Muscle of arm (tissue), 12 donors: ENCODE results near the gene RBFOX1. TPM values are rescaled to one million over a fixed set of nuclear protein-coding genes. Genes with fewer than 3 reads are reported as not detected.
"Not testable (repeated sequence)": the region's sequence is repeated elsewhere in the genome, so short reads cannot be mapped to it uniquely, and the experiment has no call there.

ENCODE experiments used
- DNase-seq: peaks from one replicate; pipeline ENCODE4 v3.0.0-alpha.2; 2013
- polyA plus RNA-seq, 12 donors: library from polyadenylated mRNA; unstranded; fragments of 120-200 nt; gene quantifications; one replicate each; pipeline ENCODE4 v1.2.1, GENCODE V29; 2013; ENCODE audit not compliant: insufficient read length in 12 of 12

Gene RBFOX1
- polyA plus RNA-seq, 12 donors: 30.4 to 81.1 (median 58.0) TPM; not detected in 1

- DNase-seq: no peak
Measured at GRCh38 chr16:7456211-7456610, 123.6 kb downstream of the RBFOX1 start.

GRCh38 chr16:7458144-7458543 lies 125.5 kb downstream of the RBFOX1 start:
- DNase-seq: no peak

- DNase-seq: no peak
Measured at GRCh38 chr16:7470344-7470743, 137.7 kb downstream of the RBFOX1 start.

- DNase-seq: no peak
Measured at GRCh38 chr16:7471268-7471667, 138.6 kb downstream of the RBFOX1 start.

GRCh38 chr16:7482032-7482431 lies 149.4 kb downstream of the RBFOX1 start:
- no peak for DNase-seq

- no peak for DNase-seq
Measured at GRCh38 chr16:7482596-7483290, 150.1 kb downstream of the RBFOX1 start.

- DNase-seq: no peak
Measured at GRCh38 chr16:7487574-7488323, 155.1 kb downstream of the RBFOX1 start.

- no peak for DNase-seq
Measured at GRCh38 chr16:7492122-7492521, 159.5 kb downstream of the RBFOX1 start.

GRCh38 chr16:7493133-7493532 lies 160.5 kb downstream of the RBFOX1 start:
- no peak for DNase-seq

GRCh38 chr16:7497691-7498090 lies 165.0 kb downstream of the RBFOX1 start:
- no peak for DNase-seq

GRCh38 chr16:7501868-7502267 lies 169.2 kb downstream of the RBFOX1 start:
- DNase-seq: no peak

- not testable (repeated sequence) for DNase-seq
Measured at GRCh38 chr16:7502591-7503157, 170.0 kb downstream of the RBFOX1 start.

GRCh38 chr16:7503666-7504065 lies 171.0 kb downstream of the RBFOX1 start:
- no peak for DNase-seq

- DNase-seq: no peak
Measured at GRCh38 chr16:7504844-7505243, 172.2 kb downstream of the RBFOX1 start.

GRCh38 chr16:7505495-7505894 lies 172.8 kb downstream of the RBFOX1 start:
- no peak for DNase-seq

GRCh38 chr16:7506363-7506762 lies 173.7 kb downstream of the RBFOX1 start:
- DNase-seq: no peak

GRCh38 chr16:7508656-7509055 lies 176.0 kb downstream of the RBFOX1 start:
- no peak for DNase-seq

GRCh38 chr16:7509963-7510601 lies 177.4 kb downstream of the RBFOX1 start:
- no peak for DNase-seq

GRCh38 chr16:7511549-7512260 lies 179.1 kb downstream of the RBFOX1 start:
- no peak for DNase-seq

- no peak for DNase-seq
Measured at GRCh38 chr16:7512503-7512902, 179.9 kb downstream of the RBFOX1 start.

GRCh38 chr16:7513429-7513828 lies 180.8 kb downstream of the RBFOX1 start:
- DNase-seq: no peak

- DNase-seq: no peak
Measured at GRCh38 chr16:7515543-7515942, 182.9 kb downstream of the RBFOX1 start.
